ENCODE measurements around the gene PIN1.

Gene PIN1

DNA sequence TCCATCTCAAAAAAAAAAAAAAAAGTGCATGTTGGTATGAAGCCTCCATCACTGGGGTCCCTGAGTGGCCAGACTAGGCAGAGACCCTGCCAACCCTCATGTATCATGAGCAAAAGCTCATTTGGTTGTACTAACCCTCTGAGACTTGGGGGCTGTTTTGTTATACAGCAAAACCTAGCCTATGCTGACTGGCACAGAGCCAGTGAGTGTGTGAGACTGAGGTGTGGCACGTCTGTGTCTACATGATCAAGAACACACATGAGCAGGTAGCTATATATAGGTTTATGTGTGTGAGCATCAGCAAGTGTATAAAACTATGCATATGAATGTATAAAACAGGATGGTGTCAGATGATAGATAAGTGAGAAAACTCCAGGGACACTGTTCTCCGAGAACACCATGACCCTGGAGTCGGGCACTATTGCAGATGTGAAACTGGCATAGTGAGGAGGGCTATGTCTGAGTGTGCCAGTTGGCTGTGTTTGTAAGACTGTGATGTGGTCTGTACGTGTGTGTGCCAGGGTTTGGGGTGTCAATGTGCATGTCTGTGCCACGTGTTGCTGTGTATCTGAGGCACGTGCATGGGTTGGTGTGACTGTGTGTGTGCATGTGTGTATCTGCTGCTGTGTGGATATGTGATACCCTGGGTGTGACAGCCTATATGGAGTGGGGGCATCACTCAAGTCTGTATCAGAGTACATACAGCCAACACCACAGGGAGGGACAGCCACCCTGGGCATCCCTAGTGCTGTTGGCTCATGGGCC lies 56.7 kb downstream of the PIN1 start:
- no peak for DNase-seq

Measured in activated CD4-positive, alpha-beta T cell treated with anti-CD3 and anti-CD28 coated beads, Interleukin-2, Interleukin-6, amounts not matched to agents 100 ng/mL and 50 ng/mL, durations not matched to agents 16 hours and 8 hours (primary cell).